Astrocyte (in vitro differentiated cells and primary cell): ENCODE data around the gene MESP2. TPM values are rescaled to one million over a fixed set of nuclear protein-coding genes. Genes with fewer than 3 reads are reported as not detected.

Source experiments
- DNase-seq: peaks from one replicate; pipeline ENCODE4 v3.0.0-alpha.2; 2010; ENCODE audit warnings: low read depth
- FAIRE-seq: peaks from 2 replicates; lab custom pipeline; 2011; peaks lifted over from hg19 to GRCh38; lab: Jason Lieb, UNC
- H2AFZ ChIP-seq: 2 replicates; pipeline ENCODE4 v1.6.0; 2012; ENCODE audit warnings: low read depth, low read length, inconsistent platforms
- H3K27ac ChIP-seq: 2 replicates; pipeline ENCODE4 v1.5.1; 2011; ENCODE audit warnings: low read depth, low read length, inconsistent platforms
- H3K27me3 ChIP-seq: 2 replicates; pipeline ENCODE4 v1.6.0; 2011; ENCODE audit warnings: low read length, inconsistent platforms; ENCODE audit not compliant: insufficient read depth
- H3K36me3 ChIP-seq: 2 replicates; pipeline ENCODE4 v1.5.1; 2011; ENCODE audit warnings: low read length, inconsistent platforms; ENCODE audit not compliant: insufficient read depth
- H3K4me1 ChIP-seq: 2 replicates; pipeline ENCODE4 v1.5.1; 2011; ENCODE audit warnings: low read length, inconsistent platforms; ENCODE audit not compliant: insufficient read depth
- H3K4me2 ChIP-seq: 2 replicates; pipeline ENCODE4 v1.6.0; 2012; ENCODE audit warnings: low read length, inconsistent platforms
- H3K4me3 ChIP-seq: 2 replicates; pipeline ENCODE4 v1.5.1; 2011; ENCODE audit warnings: low read depth, mild to moderate bottlenecking, low read length, inconsistent platforms; ENCODE audit not compliant: insufficient read depth
- H3K79me2 ChIP-seq: 2 replicates; pipeline ENCODE4 v1.6.0; 2012; ENCODE audit warnings: mild to moderate bottlenecking, low read length, inconsistent platforms; ENCODE audit not compliant: insufficient read depth
- H3K9ac ChIP-seq: 2 replicates; pipeline ENCODE4 v1.6.0; 2012; ENCODE audit warnings: mild to moderate bottlenecking, low read length, inconsistent platforms
- H3K9me3 ChIP-seq: 2 replicates; pipeline ENCODE4 v1.5.1; 2012; ENCODE audit warnings: low read depth, mild to moderate bottlenecking, low read length, inconsistent platforms; ENCODE audit not compliant: insufficient read depth
- H4K20me1 ChIP-seq: 2 replicates; pipeline ENCODE4 v1.6.0; 2012; ENCODE audit warnings: low read length, inconsistent platforms; ENCODE audit not compliant: insufficient read depth
- H3K27ac Mint-ChIP-seq: one replicate; pipeline ENCODE4 v1.8.0; 2021; ENCODE audit warnings: mild to moderate bottlenecking, mixed read lengths; ENCODE audit not compliant: unreplicated experiment
- H3K27me3 Mint-ChIP-seq: one replicate; pipeline ENCODE4 v1.8.0; 2021; ENCODE audit warnings: low read depth, mixed read lengths; ENCODE audit not compliant: unreplicated experiment
- H3K36me3 Mint-ChIP-seq: one replicate; pipeline ENCODE4 v1.8.0; 2021; ENCODE audit warnings: low read depth, mixed read lengths; ENCODE audit not compliant: unreplicated experiment
- H3K4me1 Mint-ChIP-seq: one replicate; pipeline ENCODE4 v1.8.0; 2021; ENCODE audit warnings: low read depth, mixed read lengths; ENCODE audit not compliant: unreplicated experiment
- H3K4me3 Mint-ChIP-seq: one replicate; pipeline ENCODE4 v1.8.0; 2021; ENCODE audit warnings: mild to moderate bottlenecking, moderate library complexity, mixed read lengths; ENCODE audit not compliant: unreplicated experiment
- H3K9me3 Mint-ChIP-seq: one replicate; pipeline ENCODE4 v1.8.0; 2021; ENCODE audit warnings: mild to moderate bottlenecking, mixed read lengths; ENCODE audit not compliant: unreplicated experiment
- CTCF ChIP-seq: IDR thresholded peaks from 2 replicates; pipeline ENCODE4 v1.5.1; 2011; ENCODE audit warnings: low read depth, mild to moderate bottlenecking, inconsistent platforms, low read length, moderate library complexity; ENCODE audit not compliant: insufficient read depth
- EZH2 ChIP-seq: IDR thresholded peaks from 2 replicates; pipeline ENCODE4 v1.6.1; 2012; ENCODE audit warnings: mild to moderate bottlenecking, low read length, inconsistent platforms; ENCODE audit not compliant: insufficient read depth
- total RNA-seq: library from RNA; stranded (reverse); gene quantifications from 2 replicates; pipeline ENCODE4 v1.2.1, GENCODE V29; 2021

The MESP2 gene
- total RNA-seq, 1 donor from 2014 or later: not detected

GRCh38 chr15:89799011-89799911 lies 23.1 kb downstream of the MESP2 start:
- FAIRE-seq (no peak), DNase-seq (no peak)

DNA sequence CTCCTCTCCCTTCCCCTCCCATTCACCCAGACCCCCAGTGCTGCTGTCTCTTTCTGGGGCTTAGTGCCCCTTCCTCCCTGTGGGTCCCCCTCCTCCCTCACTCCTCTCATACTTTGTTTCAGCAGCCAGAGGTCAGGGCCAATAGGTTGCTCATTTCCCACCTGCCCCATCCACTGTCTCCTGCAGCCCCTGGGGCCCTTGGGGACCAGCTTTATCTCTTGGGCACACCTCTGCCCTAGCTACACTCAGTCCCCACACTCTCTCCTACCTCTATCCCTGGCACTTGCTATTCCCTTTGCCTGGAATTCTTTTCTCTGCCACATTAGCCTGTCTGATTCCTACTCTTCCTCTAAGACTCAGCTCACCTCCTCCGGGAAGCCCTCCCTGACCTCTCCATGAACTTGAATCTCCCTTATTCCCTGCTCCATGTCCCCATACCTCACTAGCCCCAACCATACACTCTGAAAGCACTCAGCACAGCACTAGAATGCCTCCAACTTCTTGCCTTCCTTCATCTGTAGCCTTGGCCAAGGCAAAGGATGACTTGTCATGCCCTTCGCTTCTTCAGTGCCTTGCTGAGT lies 23.9 kb downstream of the MESP2 start:
- FAIRE-seq (no peak), DNase-seq (no peak)
- Mint-ChIP-seq H3K4me1 (no peaks in the 10 kb centered on the region), H3K9me3 (peaks cover 6% of the 10 kb centered on the region), H3K27ac (no peak overlapping the region), H3K36me3 (no peaks in the 10 kb centered on the region), H3K4me3 (no peak overlapping the region), H3K27me3 (peaks cover 50% of the 10 kb centered on the region)
- Histone ChIP-seq H3K4me2 (no peak overlapping the region), H3K27me3 (no peaks in the 10 kb centered on the region), H3K4me1 (peaks cover 5% of the 10 kb centered on the region), H3K79me2 (no peaks in the 10 kb centered on the region), H3K9ac (no peak overlapping the region), H2AFZ (no peak overlapping the region), H3K4me3 (no peak overlapping the region), H4K20me1 (peaks cover 8% of the 10 kb centered on the region), H3K27ac (no peak overlapping the region), H3K9me3 (no peaks in the 10 kb centered on the region), H3K36me3 (peaks cover 32% of the 10 kb centered on the region)
- TF ChIP-seq EZH2 (no peak), CTCF (no peak)

More at GRCh38 chr15:89799011-89799911, 23.1 kb downstream of the MESP2 start:
- H3K9ac ChIP-seq: no peak overlapping the region
- Mint-ChIP-seq H3K9me3 (peaks cover 6% of the 10 kb centered on the region), H3K4me3 (no peak overlapping the region), H3K36me3 (no peaks in the 10 kb centered on the region), H3K27ac (no peak overlapping the region), H3K27me3 (peaks cover 47% of the 10 kb centered on the region), H3K4me1 (peaks cover 3% of the 10 kb centered on the region)
- H2AFZ ChIP-seq: no peak overlapping the region
- peaks cover 10% of the 10 kb centered on the region for H3K4me1 ChIP-seq
- H3K27me3 ChIP-seq: no peaks in the 10 kb centered on the region
- H3K4me3 ChIP-seq: no peak overlapping the region
- TF ChIP-seq EZH2 (no peak), CTCF (no peak)
- peaks cover 27% of the 10 kb centered on the region for H3K36me3 ChIP-seq
- H3K9me3 ChIP-seq: no peaks in the 10 kb centered on the region
- peaks cover 11% of the 10 kb centered on the region for H4K20me1 ChIP-seq
- no peaks in the 10 kb centered on the region for H3K79me2 ChIP-seq
- no peak overlapping the region for H3K27ac ChIP-seq
- no peak overlapping the region for H3K4me2 ChIP-seq
